Measurements from ENCODE around the gene IGF1R.

Gene IGF1R

DNA sequence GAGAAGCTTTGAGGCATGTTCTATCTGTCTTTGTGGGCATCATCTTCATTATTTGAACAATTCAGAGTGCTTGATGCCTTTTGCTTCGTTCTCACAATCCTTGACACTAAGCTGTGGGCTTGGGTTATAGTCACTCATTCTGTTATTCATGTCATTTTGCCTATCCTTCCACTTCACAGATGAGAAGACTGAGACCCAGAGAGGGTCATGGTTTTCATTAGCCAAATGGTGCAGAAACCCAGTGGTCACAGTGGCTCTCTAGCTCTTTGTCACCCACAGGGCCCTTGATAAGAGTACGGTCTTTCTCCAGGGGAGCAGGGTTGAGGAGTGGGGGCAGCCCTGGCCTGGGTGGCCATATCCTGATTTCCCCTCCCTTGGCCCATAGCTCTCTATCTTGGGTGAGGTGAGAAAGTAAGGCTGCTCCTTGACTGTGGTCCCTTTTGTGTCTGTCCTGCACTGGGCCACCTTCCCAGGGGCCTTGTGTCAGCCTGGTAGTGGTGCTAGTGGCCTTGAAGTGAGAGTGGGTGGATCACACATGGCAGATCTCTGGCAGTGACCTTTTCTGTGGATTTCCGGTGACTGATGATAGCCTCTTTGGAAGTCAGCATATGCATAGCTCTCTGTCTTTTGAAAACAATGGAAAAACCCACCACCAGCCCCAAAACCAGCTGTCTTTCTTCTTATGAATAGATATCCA is 130.1 kb downstream of the IGF1R start:
- no peak overlapping the region for H3K4me3 ChIP-seq (ENCODE audit: low read depth, low read length)
- TF ChIP-seq, protein P1, sequence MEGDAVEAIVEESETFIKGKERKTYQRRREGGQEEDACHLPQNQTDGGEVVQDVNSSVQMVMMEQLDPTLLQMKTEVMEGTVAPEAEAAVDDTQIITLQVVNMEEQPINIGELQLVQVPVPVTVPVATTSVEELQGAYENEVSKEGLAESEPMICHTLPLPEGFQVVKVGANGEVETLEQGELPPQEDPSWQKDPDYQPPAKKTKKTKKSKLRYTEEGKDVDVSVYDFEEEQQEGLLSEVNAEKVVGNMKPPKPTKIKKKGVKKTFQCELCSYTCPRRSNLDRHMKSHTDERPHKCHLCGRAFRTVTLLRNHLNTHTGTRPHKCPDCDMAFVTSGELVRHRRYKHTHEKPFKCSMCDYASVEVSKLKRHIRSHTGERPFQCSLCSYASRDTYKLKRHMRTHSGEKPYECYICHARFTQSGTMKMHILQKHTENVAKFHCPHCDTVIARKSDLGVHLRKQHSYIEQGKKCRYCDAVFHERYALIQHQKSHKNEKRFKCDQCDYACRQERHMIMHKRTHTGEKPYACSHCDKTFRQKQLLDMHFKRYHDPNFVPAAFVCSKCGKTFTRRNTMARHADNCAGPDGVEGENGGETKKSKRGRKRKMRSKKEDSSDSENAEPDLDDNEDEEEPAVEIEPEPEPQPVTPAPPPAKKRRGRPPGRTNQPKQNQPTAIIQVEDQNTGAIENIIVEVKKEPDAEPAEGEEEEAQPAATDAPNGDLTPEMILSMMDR (IDR thresholded peaks at IDR 0.05; ENCODE audit: borderline replicate concordance, insufficient read depth, low read depth, low read length) = no peak

DNA sequence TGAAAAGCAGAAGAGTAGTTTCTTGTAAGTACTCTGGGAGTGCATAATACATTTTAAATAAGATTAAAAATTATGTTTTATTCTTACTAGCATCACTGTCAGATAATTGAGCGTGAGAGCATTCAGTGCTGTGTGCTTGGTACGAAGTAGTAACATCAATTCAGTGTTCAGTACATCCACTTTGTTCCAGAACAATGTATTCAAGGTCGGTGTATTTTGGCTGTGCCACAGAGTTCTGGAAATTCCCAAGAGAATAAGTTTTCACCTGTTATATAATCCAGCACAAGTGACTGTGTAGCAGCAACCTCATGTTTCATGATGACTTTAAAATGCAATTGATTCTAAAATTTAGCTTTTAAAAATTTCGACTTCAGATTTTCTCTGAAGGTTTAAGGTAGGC is 130.6 kb downstream of the IGF1R start:
- TF ChIP-seq, protein P1 (IDR thresholded peaks at IDR 0.05; ENCODE audit: borderline replicate concordance, insufficient read depth, low read depth, low read length) = no peak
- H3K4me3 ChIP-seq (ENCODE audit: low read depth, low read length) = no peak overlapping the region

DNA sequence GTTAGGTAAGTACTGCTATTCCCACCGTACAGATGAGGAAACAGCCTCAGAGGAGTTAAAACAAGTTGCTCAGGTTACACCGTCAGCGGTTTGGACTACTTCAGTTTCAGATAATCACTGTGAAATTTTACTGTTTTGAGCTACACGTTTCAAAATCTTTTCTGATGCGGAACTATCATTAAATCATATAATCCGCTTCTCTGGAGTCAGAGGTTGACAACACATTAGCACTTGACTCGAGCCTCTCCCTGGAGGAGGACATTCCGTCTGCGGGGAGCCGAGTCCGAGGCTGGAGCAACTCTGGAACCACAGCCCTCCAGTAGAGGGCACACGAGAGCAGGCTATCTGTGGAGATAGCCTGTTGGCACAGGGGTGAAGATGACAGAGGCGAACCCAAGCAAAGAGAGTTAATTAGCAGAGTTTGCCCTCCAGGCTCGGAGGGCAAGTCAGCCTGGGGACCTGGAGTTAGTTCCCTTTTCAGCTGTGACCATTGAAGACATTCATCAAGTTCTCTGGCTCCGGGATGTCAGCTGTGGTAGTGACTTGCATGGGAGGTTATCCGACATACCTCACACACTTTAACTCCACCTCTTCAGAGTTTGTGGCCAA is 131.2 kb downstream of the IGF1R start:
- H3K4me3 ChIP-seq (ENCODE audit: low read depth, low read length) = no peak overlapping the region
- TF ChIP-seq, protein P1 (IDR thresholded peaks at IDR 0.05; ENCODE audit: borderline replicate concordance, insufficient read depth, low read depth, low read length) = peak; percentile 96

DNA sequence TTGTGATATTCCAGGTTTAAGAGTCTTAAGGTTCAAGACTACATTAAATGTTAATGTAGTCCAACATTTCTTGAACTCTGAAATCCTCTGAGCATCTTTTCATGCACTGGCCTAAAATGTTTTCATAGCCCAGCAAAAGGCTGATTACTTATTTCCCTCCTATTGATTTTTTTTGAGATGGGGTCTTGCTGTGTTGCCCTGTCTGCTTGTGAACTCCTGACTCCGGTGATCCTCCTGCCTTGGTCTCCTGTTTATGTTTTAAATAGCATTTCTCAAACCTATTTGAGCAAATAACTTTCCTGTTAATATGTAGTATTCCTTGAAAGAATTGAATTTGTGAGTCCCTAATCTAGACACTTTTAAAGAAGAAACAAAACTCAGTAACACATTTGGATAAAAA is 133.5 kb downstream of the IGF1R start:
- no peak overlapping the region for H3K4me3 ChIP-seq (ENCODE audit: low read depth, low read length)
- TF ChIP-seq, protein P1 (IDR thresholded peaks at IDR 0.05; ENCODE audit: borderline replicate concordance, insufficient read depth, low read depth, low read length) = no peak

DNA sequence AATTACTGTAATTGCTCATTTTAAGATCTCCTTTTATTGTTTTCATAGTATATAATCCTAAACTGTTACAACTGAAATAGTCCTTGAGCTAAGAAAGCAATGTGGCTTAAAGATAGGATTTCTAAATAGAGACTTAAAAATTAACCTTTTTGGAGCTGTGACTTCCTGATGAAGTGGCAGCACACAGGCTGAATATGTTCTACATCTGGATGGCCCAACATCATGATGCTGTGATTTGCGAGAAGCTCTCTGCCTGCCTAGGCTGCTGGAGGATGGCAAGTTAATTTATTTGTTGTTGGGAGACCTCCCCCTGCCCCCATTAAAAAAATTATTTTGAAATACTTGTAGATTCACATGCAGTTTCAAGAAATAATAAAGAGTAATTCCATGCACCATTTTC is 134.5 kb downstream of the IGF1R start:
- H3K4me3 ChIP-seq (ENCODE audit: low read depth, low read length) = no peak overlapping the region
- TF ChIP-seq, protein P1 (IDR thresholded peaks at IDR 0.05; ENCODE audit: borderline replicate concordance, insufficient read depth, low read depth, low read length) = no peak

DNA sequence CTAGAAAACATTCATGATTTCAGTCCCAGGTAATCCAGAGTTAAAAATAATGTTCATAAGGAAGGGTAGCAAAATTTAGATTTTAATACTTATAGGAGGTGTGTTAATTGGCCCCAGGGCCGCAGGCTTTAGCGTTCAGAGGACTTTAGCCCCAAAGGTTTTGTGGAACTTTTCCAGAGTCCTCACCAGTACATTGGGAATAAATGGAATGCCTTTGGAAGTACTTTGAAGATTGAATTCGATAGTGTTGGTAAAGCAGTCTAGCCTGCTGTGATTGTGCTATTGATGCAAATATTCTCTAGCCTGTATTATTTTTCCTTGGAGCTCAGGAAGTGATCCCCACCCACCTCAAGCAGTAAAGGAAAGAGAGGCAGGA is 137.1 kb downstream of the IGF1R start:
- TF ChIP-seq, protein P1 (IDR thresholded peaks at IDR 0.05; ENCODE audit: borderline replicate concordance, insufficient read depth, low read depth, low read length) = no peak
- H3K4me3 ChIP-seq (ENCODE audit: low read depth, low read length) = no peak overlapping the region
